ENCODE data around the gene SLC35F5. TPM values are rescaled to one million over a fixed set of nuclear protein-coding genes. Genes with fewer than 3 reads are reported as not detected.
"Not testable (repeated sequence)": the region's sequence is repeated elsewhere in the genome, so short reads cannot be mapped to it uniquely, and the experiment has no call there.

Gene SLC35F5
- total RNA-seq, 2 donors from 2014 or later, result 27.3 to 39.7 TPM

GRCh38 chr2:113664761-113665533, 91.5 kb downstream of the SLC35F5 start:
- not testable (repeated sequence) for H3K9me3 Mint-ChIP-seq; H3K27ac Mint-ChIP-seq; H3K27me3 Mint-ChIP-seq; ATAC-seq; H3K4me1 Mint-ChIP-seq (ENCODE audit: low read depth in 2 of 2); DNase-seq (ENCODE audit: low spot score); H3K36me3 Mint-ChIP-seq; H3K4me3 Mint-ChIP-seq

GRCh38 chr2:113663285-113664060, 93.0 kb downstream of the SLC35F5 start:
- H3K4me1 Mint-ChIP-seq (ENCODE audit: low read depth in 2 of 2); ATAC-seq; H3K36me3 Mint-ChIP-seq: not testable (repeated sequence)

More at GRCh38 chr2:113663285-113664060, 93.0 kb downstream of the SLC35F5 start:
- H3K27me3 Mint-ChIP-seq; H3K4me3 Mint-ChIP-seq; DNase-seq (ENCODE audit: low spot score); H3K9me3 Mint-ChIP-seq; H3K27ac Mint-ChIP-seq: not testable (repeated sequence)

Other genes with a start within 250 kb of the SLC35F5 start
- gene RABL2A, start 129.4 kb downstream of the SLC35F5 start, total RNA-seq, result 10 to 100 TPM in 1 of 2 donors, 1 to 10 TPM in 1; 9.5 to 11.1 TPM
- gene ACTR3, start 133.4 kb upstream of the SLC35F5 start, total RNA-seq, result 100 to 1,000 TPM; 466 to 661 TPM

Measured in natural killer cell treated with Interleukin-12 subunit alpha and Interleukin-12 subunit beta and Interleukin-15 and Interleukin-18, amount 100 ng/mL, for 72 hours (primary cell).